SK-N-MC (cell line): ENCODE data around the gene COPZ2.
A peak's percentile ranks its signal among the peaks of the same experiment; 100 is the strongest.
"Not testable (repeated sequence)": the region's sequence is repeated elsewhere in the genome, so short reads cannot be mapped to it uniquely, and the experiment has no call there.

Experiments
- DNase-seq: peaks from one replicate; pipeline ENCODE4 v3.0.0-alpha.2; 2011; ENCODE audit warnings: low read depth, low spot score
- H3K27ac ChIP-seq: fragments of 200-600 bp; sonication (generic); 2 replicates; pipeline ENCODE4 v1.5.1; 2016; ENCODE audit warnings: mixed run types
- H3K36me3 ChIP-seq: fragments of 200-600 bp; sonication (generic); 2 replicates; pipeline ENCODE4 v1.6.1; 2017; ENCODE audit warnings: antibody characterized with exemption, low read length, mixed read lengths; ENCODE audit not compliant: insufficient read depth
- H3K4me3 ChIP-seq: fragments of 200-600 bp; sonication (generic); 2 replicates; pipeline ENCODE4 v1.5.1; 2016
- H3K9ac ChIP-seq: fragments of 200-600 bp; sonication (generic); 2 replicates; pipeline ENCODE4 v1.8.0; 2017; ENCODE audit warnings: mixed run types, mixed read lengths; ENCODE audit not compliant: insufficient read length
- H3K9me3 ChIP-seq: fragments of 200-600 bp; sonication (generic); 2 replicates; pipeline ENCODE4 v1.6.1; 2017; ENCODE audit warnings: low read depth, mild to moderate bottlenecking, antibody characterized with exemption, low read length, moderate library complexity, mixed read lengths
- EZH2 ChIP-seq: fragments of 200-600 bp; sonication (generic); IDR thresholded peaks from one replicate; pipeline ENCODE4 v1.6.1; 2017; ENCODE audit warnings: antibody characterized with exemption
- FOXP2 ChIP-seq: optimal IDR thresholded peaks from 2 replicates; pipeline ENCODE3; 2011; ENCODE audit warnings: mild to moderate bottlenecking, moderate library complexity; ENCODE audit not compliant: insufficient read depth; ENCODE audit errors: extremely low read length, control extremely low read depth
- POLR2AphosphoS5 ChIP-seq: IDR thresholded peaks from 2 replicates; pipeline ENCODE4 v1.6.1; 2012; ENCODE audit warnings: mild to moderate bottlenecking, low read depth, low read length, borderline replicate concordance

The COPZ2 gene

DNA sequence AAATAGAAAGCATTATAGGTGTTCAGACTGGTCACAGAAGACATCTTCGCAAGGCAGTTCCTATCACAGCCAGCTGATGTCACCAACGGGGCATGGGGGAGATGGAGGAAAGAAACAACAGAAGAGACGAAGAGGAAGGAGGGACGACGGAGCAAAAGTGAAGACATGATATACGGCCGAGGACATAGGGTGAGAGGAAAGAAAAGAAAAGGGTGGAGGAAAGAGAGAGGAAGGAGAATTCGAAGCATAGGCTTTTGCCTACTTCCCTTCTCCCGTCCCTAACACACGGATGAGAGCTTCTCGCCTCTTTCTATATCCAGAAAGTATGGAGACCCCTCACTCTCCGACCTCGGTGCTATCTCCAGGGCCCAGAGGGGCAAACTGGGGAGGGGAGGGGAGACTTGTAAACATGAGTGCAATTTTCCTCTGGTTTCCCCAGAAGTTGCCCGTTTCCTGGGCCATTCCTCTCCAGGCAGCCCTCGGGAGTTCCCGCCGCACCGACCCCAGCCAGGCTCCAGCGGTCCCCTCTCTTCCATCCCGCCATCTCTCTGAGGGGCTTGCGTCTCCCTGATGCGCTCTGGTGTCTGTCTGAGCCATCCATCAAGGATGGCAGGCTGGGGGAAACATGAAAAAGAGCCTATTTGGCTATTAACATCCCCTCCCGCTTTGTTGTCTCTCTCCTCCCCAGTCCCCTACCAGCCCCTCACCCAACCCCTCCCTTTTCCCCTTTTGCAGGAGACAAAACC, 26.0 kb downstream of the COPZ2 start:
- peak overlapping the region; percentile 75 for H3K4me3 ChIP-seq
- H3K36me3 ChIP-seq, result no peaks in the 10 kb centered on the region
- TF ChIP-seq POLR2AphosphoS5 (no peak), FOXP2 (no peak), EZH2 (no peak)
- H3K9me3 ChIP-seq, result no peaks in the 10 kb centered on the region
- no peak for DNase-seq
- H3K9ac ChIP-seq, result no peak overlapping the region
- H3K27ac ChIP-seq, result peak overlapping the region; percentile 84

DNA sequence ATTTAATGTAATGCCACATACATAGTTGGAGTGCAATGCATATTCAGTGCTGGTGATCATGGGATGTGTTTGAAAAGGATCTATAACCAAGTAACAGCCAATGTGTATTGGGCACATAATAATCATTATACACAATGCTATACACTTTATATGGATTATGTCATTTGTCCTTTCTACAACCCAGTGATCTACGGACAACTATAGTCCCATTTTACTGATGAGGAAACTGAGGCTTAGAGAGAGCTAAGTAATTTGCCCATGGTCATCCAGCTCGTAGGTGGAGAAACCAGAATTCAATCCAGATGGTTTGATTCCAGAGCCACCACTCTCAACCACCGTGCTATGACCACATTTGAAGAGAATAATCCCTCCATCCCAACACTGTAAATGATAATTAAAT, 27.4 kb downstream of the COPZ2 start:
- TF ChIP-seq FOXP2 (no peak), EZH2 (no peak)
- H3K4me3 ChIP-seq, result no peak overlapping the region
- H3K9ac ChIP-seq, result no peak overlapping the region
- no peak for DNase-seq
- H3K9me3 ChIP-seq, result no peaks in the 10 kb centered on the region
- no peak overlapping the region for H3K27ac ChIP-seq
- no peaks in the 10 kb centered on the region for H3K36me3 ChIP-seq

DNA sequence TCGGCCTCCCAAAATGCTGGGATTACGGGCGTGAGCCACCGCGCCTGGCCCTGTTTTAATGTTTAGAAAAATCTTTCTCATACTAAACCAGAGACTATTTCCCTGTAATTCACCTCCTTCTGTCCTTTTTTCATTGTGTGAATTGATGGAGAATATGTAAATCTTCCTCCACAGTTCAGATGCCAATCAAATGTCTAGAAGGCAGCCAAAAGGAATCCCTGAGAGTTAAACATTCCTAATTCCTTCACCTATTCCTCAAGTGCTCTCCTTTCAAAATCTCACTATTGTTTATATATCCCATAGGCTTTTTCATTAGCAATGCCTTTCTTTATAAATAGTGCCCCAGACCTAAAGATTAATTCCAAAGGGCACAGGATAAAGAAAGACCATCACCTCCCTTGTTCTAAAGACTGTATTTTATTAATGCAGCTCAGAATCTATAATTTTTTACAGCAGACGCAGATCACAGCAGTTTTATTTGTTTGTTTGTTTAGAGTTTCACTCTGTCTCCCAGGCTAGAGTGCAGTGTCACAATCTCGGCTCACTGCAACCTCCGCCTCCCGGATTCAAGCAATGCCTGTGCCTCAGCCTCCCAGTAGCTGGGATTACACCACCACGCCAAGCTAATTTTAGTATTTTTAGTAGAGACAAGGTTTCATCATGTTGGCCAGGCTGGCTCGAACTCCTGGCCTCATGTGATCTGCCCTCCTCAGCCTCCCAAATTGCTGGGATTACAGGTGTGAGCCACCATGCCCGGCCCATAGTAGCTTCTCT, 30.5 kb downstream of the COPZ2 start:
- H3K4me3 ChIP-seq, result no peak overlapping the region
- 0 out of 2 replicates have a peak overlapping the region, but pooled peaks have one; percentile 40 for H3K27ac ChIP-seq
- H3K36me3 ChIP-seq, result no peaks in the 10 kb centered on the region
- DNase-seq, result no peak
- no peak for TF ChIP-seq POLR2AphosphoS5
- TF ChIP-seq FOXP2, result no peak
- TF ChIP-seq EZH2, result no peak
- no peaks in the 10 kb centered on the region for H3K9me3 ChIP-seq
- H3K9ac ChIP-seq, result no peak overlapping the region

DNA sequence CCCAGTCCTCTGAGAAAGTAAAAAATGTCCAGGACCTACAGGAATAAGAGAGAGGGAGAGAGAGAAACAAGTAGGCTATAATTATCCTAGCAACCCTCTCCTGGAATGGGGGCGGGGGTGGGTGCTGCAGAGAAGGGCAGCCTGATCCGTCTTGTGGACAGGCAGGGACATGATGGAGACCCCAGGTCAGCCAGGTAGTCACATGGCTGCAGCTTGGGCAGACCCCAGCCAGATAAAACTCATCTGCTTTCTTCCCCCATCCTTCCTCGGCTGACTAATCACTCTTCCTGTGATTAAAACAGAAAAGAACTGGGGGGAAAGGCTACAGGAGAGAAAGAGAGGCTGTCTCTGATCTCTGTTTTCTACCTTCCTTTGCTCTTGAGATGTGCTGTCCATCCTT, 32.6 kb downstream of the COPZ2 start:
- H3K27ac ChIP-seq, result peak overlapping the region; percentile 98

DNA sequence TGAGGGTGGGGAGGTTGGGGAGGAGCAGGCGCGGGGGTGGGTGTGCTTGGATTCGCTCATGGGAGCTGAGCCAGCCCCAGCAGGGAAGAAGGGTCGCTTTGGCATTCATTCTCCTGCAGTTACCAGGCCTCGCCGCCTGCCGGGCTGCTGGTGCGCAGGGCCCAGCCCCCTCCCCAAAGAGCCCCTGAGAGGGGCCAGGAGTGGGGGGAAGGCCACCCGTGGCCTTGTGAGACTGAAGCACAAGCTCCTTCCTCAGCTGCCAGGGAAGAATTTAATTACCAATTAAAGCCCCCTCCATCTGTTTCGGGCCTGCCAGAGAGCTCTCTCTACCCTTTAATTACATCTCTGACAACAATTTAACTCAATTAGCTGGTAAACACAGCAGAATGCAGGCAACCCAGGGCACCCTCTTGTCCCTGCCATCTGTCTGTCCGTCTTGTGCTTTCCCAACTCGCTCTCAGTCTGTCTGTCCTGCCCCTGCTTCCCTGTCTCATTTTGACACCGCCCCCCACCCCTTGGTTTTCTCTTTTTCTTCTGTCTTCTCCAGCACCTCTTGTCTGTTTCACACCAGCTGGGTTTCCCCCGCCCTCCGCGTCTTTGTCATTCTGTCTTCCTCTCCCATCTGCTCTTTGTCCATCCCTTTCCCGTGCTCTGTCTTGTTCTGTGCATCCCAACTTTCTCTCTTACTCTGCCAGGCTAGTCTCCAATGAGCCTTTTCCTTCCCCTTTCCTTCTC, 34.0 kb downstream of the COPZ2 start:
- H3K36me3 ChIP-seq, result no peaks in the 10 kb centered on the region
- peak overlapping the region; percentile 81 for H3K9ac ChIP-seq
- peak overlapping the region; percentile 98 for H3K27ac ChIP-seq
- no peaks in the 10 kb centered on the region for H3K9me3 ChIP-seq
- no peak for DNase-seq
- TF ChIP-seq POLR2AphosphoS5 (peak; percentile 56; the same call in 1 of the 2 replicates), EZH2 (no peak)
- peak overlapping the region; percentile 63 for H3K4me3 ChIP-seq

More for the DNA sequence above, 32.6 kb downstream of the COPZ2 start:
- no peak for DNase-seq
- Histone ChIP-seq H3K9ac (peak overlapping the region; percentile 24), H3K4me3 (no peak overlapping the region), H3K9me3 (no peaks in the 10 kb centered on the region), H3K36me3 (no peaks in the 10 kb centered on the region)
- TF ChIP-seq EZH2, result no peak
- TF ChIP-seq POLR2AphosphoS5, result no peak
- TF ChIP-seq FOXP2, result no peak

DNA sequence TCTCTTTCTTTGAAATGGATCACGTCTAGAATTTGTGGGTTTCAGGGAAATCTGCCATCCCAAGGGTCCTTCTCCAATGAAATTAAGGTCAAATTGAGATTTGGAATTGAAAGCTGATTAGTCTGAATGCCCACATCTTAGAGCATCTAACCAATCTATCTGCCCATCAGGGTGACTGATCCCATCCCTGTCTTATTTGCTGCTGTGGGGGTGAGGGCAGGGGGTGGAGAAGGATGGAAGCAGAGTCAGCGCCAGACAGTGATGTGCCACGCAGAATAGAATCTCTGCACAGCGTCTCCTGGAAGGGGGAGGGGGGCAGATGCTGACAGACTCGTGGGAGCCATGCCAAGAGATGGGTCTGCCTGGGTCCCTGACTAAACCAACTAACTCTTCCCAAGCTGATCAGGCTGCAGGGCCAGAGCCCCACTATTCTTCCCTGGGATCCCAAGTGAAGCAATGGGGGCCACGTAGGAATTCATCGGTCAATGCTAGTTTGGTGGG, 34.6 kb downstream of the COPZ2 start:
- Histone ChIP-seq H3K36me3 (no peaks in the 10 kb centered on the region), H3K27ac (peak overlapping the region; percentile 98), H3K9me3 (no peaks in the 10 kb centered on the region), H3K4me3 (peak overlapping the region; percentile 63), H3K9ac (peak overlapping the region; percentile 81)
- no peak for DNase-seq
- TF ChIP-seq EZH2 (no peak), POLR2AphosphoS5 (no peak), FOXP2 (no peak)

DNA sequence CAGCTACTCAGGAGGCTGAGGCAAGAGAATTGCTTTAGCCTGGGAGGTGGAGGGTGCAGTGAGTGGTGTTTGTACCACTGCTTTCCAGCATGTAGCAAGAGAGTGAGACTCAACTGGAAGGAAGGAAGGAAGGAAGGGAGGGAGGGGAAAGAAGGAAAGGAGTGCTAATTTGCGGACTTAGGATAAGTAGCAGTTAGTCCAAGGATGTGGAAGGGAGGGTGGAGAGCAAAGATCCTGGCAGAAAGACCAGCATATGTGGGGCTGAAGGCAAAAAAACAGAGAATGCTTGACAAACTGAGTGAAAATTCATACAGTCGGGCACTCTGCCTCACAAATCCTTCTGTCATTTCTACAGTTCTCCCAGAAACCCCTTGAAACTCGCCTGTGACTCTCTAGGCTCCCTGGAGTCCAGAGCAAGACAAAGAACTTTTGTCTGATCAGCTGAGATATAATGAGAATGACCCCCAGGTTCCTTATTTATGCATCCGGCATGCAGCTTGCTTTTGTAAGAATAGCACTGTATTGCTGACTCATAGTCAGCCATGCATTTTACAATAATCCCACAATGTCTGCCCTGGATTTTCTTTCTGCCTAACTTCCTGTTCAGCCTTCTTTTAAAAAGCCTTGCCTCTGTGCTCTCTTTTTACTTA, 35.2 kb downstream of the COPZ2 start:
- no peak for DNase-seq
- Histone ChIP-seq H3K9me3 (no peaks in the 10 kb centered on the region), H3K9ac (peak overlapping the region; percentile 81)

DNA sequence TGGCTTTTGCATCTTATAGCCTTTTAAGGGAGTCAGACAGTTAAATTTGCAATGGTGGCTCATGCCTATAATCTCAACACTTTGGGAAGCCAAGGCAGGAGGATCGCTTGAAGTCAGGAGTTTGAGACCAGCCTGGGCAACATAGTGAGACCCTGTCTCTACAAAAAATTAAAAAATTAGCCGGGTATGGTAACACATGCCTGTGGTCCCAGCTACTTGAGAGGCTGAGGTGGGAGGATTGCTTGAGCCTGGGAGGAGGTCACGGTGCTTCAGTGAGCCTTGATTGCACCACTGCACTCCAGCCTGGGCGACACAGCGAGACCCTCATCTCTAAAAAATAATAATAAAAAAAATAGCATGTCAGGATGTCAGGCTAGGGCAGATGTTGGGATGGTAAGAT, 35.9 kb downstream of the COPZ2 start:
- H3K27ac ChIP-seq, result peak overlapping the region; percentile 98
- H3K9me3 ChIP-seq, result not testable (repeated sequence)

More for the DNA sequence above, 35.2 kb downstream of the COPZ2 start:
- Histone ChIP-seq H3K36me3 (no peaks in the 10 kb centered on the region), H3K4me3 (peak overlapping the region; percentile 63), H3K27ac (peak overlapping the region; percentile 98)
- TF ChIP-seq EZH2 (no peak), FOXP2 (no peak), POLR2AphosphoS5 (no peak)

More for the DNA sequence above, 35.9 kb downstream of the COPZ2 start:
- not testable (repeated sequence) for H3K4me3 ChIP-seq, DNase-seq, H3K9ac ChIP-seq, H3K36me3 ChIP-seq
